ENCODE measurements around the gene CDS2.

DNA sequence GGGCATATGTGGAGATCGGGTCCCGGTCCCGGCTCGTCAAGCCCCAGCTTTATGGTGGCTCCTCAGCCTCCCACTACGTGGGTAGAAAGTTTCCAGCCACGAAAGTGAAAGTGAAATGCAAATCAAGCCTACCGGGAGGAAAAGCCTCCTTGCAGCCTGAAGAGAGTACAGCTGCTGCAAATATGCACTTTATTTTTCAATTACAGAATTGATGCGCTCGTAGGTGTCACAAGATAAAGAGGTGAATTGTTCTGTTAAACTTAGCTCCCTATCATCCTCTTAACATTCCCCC is 6.7 kb upstream of the CDS2 start:
- TF ChIP-seq, protein P1, sequence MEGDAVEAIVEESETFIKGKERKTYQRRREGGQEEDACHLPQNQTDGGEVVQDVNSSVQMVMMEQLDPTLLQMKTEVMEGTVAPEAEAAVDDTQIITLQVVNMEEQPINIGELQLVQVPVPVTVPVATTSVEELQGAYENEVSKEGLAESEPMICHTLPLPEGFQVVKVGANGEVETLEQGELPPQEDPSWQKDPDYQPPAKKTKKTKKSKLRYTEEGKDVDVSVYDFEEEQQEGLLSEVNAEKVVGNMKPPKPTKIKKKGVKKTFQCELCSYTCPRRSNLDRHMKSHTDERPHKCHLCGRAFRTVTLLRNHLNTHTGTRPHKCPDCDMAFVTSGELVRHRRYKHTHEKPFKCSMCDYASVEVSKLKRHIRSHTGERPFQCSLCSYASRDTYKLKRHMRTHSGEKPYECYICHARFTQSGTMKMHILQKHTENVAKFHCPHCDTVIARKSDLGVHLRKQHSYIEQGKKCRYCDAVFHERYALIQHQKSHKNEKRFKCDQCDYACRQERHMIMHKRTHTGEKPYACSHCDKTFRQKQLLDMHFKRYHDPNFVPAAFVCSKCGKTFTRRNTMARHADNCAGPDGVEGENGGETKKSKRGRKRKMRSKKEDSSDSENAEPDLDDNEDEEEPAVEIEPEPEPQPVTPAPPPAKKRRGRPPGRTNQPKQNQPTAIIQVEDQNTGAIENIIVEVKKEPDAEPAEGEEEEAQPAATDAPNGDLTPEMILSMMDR (IDR thresholded peaks at IDR 0.05): no peak
- TF ChIP-seq POLR2A (IDR thresholded peaks at IDR 0.05): no peak
